Activated CD8-positive, alpha-beta memory T cell treated with anti-CD3 and anti-CD28 coated beads for 48 hours (primary cell): ENCODE data around the gene VTI1A.
"Not testable (repeated sequence)": the region's sequence is repeated elsewhere in the genome, so short reads cannot be mapped to it uniquely, and the experiment has no call there.

ENCODE experiments used
- DNase-seq, 3 experiments: peaks; one replicate each; pipeline ENCODE4 v3.0.0-alpha.2; 2020; ENCODE audit warnings: low read depth in 2 of 3, low spot score in 2 of 3

The VTI1A gene

DNA sequence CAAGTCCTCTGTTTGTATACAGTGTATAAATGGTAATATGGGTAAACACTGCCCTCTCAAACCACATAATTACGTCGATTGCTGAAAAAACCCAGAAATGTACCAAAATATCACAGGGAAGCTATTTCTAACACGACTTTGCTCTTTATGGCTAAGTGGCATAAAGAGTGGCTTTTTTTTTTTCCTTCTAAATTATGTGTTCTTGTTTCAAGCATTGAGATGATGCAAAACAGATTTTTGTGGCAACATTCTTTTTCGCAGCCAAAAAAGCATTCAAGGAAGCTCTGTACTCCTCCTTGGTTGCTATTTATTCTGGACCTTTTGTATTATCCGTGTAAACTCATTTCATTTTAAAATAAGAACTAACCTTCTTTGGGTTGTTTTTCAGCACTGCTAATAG, 138.9 kb downstream of the VTI1A start:
- no peak for DNase-seq

DNA sequence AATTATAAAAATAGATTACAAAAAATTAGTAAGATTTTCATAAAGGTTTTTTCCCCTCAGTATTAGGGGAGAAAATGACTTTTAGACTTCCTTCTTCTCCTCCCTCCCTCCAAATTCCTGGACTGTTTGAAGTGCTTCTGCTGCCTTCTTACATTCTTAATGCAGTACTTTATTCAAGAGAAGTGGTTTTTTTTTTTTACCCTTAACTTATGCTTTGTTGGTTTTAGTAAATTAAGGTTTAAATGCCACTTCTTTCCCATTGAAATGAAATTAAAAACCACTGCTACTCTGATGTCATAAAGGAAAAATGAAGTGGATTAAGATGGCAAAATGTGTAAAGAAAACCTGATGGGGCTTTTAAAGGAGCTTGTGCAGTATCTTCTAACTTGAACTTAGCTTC, 140.7 kb downstream of the VTI1A start:
- no peak for DNase-seq

DNA sequence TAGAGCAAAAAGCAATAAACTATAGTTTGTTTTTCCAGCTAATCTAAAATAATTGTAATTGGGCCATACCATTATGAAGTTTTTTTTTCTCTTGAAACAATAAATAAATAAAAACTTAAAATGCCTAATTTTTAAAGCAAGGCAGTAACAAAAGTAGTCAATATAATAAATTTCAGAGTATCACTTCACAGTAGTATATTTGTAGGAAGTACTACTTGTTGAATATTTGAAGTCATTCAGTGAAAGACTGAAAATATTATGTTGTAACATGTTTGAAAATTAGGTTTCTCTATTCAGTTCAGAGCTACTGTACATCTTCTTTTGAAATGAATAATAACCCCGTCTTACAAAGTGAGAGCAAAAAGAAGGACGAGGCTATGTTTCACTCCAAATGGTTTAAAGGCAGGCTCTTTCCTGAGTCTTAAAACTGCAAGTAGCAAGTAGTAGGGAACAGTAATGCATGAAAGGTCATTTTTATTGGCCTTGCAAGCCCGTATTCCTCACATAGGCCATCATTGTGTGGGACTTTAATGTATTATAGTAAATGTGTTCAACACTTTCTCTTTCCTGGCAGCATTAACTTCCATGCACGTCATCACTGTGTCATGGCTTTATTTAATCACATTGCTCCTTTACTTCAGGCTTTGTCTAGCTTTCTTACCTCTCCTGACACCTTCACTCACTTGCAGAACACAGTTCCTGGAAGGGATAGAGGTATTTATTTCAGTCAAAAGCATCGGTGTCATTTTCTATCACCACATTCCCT, 141.4 kb downstream of the VTI1A start:
- DNase-seq: no peak

DNA sequence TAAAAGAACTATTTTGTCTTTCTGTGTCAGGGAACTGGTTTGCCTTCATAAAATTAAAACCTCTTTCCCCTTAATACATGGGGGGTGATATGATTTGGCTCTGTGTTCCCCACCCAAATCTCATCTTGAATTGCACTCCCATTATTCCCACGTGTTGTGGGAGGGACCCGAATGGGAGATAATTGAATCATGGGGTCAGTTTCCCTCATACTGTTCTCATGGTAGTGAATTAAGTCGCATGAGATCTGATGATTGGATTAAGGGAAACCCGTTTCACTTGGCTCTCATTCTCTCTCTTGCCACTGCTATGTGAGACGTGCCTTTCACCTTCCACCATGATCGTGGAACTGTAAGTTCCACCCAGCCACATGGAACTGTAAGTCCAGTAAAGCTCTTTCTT, 142.1 kb downstream of the VTI1A start:
- DNase-seq: no peak

- DNase-seq: not testable (repeated sequence)
Measured at GRCh38 chr10:112590786-112591185, 143.8 kb downstream of the VTI1A start.

DNA sequence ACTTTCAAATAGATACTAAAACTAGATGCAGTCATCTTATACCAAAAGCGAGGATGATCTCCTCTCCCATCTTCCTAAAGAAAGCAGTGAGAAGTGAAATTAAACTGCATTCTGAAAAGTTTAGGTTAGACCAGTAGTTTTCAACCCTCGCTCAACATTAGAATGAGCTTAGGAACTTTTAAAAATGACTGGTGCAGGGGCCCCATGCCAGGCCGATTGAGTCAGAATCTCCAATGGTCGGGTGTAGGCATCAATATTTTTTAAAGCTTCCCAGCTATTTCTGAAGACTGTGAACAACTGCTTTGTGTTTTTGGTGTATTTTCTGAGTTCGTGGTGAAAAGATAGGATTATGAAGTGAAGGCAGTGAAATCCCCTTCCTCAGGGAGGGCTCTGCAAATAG, 146.0 kb downstream of the VTI1A start:
- no peak for DNase-seq

- no peak for DNase-seq
Measured at GRCh38 chr10:112601214-112602090, 154.4 kb downstream of the VTI1A start.

GRCh38 chr10:112603062-112603461, 156.0 kb downstream of the VTI1A start:
- no peak for DNase-seq

- no peak for DNase-seq
Measured at GRCh38 chr10:112605063-112605462, 158.0 kb downstream of the VTI1A start.

DNA sequence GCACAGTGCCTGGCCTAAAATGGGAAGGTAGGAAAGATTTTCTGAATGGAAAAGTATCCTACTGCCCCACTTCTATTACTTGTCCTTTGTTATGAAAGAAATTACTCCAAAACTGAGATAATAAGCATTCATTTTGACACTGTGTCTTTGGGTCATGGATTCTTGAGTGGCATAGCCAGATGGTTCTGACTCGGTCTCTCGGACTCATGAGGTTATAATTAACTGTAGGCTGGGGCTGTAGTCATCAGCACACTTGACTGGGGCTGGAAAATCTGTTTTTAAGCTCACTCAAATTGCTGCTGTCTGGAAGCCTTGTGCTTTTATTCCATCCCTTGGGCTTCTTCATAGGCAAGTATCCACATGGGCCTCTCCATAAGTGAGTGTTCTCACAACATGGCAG, 160.5 kb downstream of the VTI1A start:
- no peak for DNase-seq

DNA sequence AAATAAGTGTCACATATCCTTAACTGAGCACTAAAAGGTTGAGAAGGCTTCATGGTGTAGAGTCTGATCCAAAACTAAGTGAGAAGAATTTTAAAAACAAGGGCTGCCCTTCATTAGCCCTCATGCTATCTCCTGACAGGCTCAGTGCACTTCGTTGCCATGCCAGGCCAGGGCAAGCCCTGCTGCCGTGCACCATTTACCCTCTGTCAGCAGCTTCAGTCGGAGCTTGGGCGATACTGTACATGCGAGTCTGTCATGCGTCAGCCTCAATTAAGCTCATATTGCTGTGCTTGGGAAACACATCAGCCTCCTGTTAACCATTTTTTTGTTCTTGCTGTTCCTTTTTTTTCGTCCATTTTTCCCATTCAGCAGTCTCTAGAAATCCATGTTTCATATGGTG, 166.6 kb downstream of the VTI1A start:
- no peak for DNase-seq

DNA sequence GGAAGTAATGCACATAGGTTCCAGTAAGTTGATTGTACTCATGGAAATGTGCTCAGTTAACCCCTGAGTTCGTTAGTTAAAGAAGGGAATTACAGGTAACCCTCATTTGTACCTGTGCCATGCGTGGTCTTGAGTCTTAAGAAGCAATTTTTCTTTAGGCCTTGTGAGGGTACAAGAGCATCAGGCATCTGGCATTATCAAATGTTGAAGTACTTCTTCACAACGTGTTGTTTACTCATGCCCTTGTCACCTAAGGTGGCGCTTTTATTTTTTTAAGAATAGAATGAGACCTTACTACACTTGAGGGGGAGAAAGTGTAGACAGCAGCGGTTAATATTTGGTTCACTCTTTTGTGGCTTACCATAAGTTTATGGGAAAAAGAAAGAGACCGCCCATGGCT, 167.1 kb downstream of the VTI1A start:
- no peak for DNase-seq

GRCh38 chr10:112614586-112614985, 167.6 kb downstream of the VTI1A start:
- DNase-seq: no peak

- no peak for DNase-seq
Measured at GRCh38 chr10:112615269-112615668, 168.3 kb downstream of the VTI1A start.

DNA sequence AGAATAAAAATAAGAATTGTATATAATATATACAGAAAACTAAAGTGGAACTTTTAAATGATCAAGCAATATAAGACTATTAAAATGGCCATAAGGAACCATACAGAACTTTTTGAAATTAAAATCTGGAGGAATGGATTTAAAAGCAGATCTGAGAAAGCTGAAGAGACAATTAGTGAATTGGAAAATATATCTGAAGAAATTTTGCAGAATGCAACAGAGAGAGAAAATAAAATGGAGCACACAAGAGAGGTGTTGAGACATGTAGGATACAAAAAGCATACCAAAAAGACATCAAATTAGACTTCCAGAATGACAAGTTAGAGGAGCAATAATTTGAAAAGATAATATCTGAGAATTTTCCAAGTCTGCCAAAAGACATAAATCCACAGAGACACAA, 169.6 kb downstream of the VTI1A start:
- no peak for DNase-seq

GRCh38 chr10:112618814-112619213, 171.8 kb downstream of the VTI1A start:
- no peak for DNase-seq

DNA sequence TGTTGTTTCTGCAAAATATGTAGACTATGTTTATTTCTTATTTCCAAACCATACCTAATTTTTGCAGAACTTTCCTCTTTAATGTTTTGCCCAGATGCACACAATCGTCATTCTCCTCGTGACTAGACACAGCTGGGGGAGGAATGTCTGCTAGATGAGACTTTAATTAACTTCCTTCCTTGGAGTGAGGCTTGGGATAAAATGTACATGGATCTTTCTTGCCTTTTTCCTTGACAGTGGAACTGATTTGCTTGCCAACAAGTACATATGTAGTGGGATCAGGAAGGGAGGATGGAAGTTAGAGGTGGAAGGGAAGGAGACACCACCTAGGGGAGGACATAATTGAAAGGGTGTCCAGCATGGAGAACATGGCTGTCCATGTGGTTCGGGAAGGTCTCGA, 172.5 kb downstream of the VTI1A start:
- no peak for DNase-seq

DNA sequence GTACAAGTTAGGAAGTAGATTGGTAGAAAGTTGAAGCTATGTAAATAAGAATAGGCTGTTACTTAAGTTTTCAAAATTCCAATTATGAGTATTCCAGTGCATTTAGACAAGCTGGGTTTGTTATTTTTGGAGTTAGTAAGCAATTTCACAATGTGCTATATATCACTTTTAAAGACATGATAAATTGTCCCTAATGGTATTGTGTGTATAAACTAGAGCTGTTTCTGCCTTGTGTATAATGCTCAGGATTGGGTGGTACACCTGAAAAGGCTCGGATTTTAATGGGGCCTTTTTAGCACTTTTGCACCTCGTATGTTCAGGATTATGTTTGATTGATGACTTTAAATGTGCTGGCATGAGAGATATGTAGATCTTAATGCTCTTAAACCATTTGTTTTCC, 175.8 kb downstream of the VTI1A start:
- DNase-seq: no peak

- DNase-seq: no peak
Measured at GRCh38 chr10:112624546-112625048, 177.6 kb downstream of the VTI1A start.

DNA sequence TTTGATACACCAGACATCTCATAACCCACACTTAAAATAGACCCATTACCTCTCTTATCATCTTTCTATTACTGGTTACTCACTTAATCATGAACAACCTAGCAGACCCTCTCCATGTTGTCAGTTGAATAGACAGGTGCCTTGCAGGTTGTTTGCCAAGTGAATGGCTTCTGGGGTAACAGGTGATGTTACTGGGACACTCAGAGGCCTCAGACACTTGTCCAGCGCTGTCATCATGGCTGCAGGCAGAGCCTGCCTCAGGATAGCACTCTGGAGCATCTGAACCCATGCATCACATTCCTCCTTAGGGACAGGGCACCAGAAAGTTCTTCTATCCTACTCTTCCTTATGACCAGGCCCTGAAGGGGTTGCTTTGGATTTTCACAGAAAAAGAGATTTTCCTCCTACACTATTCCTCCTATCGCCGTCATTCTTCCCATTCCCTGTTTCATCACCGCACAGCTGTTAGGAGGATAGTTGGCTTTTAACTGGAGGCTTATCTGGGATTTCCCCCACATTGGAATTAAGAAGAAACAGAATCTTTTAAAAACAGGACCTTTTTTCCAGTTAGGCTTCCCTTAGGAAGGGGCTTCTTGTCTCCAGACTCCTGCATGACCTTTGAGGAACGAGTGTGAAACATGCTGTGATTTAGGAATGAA, 182.1 kb downstream of the VTI1A start:
- DNase-seq: no peak

DNA sequence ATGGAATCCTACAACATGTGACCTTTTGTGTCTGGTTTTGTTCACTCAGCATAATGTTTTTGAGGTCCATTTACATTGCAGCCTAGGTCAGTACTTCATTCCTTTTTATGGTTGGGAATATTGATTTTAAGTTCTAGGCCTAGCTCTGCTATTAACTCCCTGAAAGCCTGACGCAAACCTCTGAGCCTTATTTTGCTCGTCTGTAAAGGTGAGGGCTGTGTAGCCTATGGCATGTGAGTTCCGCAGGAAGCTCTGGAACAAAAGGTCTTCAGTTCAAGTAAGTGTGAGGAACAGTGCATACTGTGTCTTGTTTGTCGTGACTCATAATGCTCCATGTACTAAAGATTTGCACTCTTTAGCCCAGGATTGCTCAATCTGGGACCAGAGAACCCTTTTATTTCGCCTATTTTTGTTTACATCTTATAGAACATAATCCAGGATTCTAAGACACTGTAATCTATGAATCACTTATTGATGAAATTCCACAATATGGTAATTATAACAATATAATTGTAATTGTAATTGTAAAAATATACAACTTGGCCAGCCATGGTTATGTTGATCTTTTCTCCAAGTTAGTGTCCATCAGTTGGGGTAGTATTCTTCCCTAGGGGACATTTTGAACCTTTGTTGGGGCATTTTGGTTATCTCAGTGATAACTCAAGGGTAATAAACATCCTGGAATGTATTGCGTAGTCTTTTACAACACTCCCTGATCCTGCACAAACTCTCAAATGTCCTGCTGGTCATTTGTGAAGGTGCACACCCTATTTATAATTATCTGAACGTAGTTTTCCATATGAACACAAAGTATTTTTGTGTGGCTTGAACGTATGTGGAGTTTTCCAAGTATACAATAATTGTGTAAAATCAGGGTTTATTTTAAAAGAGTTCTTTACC, 184.7 kb downstream of the VTI1A start:
- no peak for DNase-seq
